ENCODE data around the gene LILRB5.
"Not testable (repeated sequence)": the region's sequence is repeated elsewhere in the genome, so short reads cannot be mapped to it uniquely, and the experiment has no call there.

Gene LILRB5

GRCh38 chr19:54277111-54277615 is 20.1 kb upstream of the LILRB5 start:
- not testable (repeated sequence) for DNase-seq (ENCODE audit: low spot score); FAIRE-seq

- no peak for FAIRE-seq
- no peak for DNase-seq (ENCODE audit: low spot score)
Observed at GRCh38 chr19:54275951-54276350, 18.9 kb upstream of the LILRB5 start.

- not testable (repeated sequence) for FAIRE-seq; DNase-seq (ENCODE audit: low spot score)
Observed at GRCh38 chr19:54274516-54274915, 17.4 kb upstream of the LILRB5 start.

GRCh38 chr19:54273821-54274220 is 16.7 kb upstream of the LILRB5 start:
- FAIRE-seq (no peak), DNase-seq (ENCODE audit: low spot score) (no peak)

- not testable (repeated sequence) for FAIRE-seq; DNase-seq (ENCODE audit: low spot score)
Observed at GRCh38 chr19:54272181-54272580, 15.1 kb upstream of the LILRB5 start.

- FAIRE-seq; DNase-seq (ENCODE audit: low spot score): not testable (repeated sequence)
Observed at GRCh38 chr19:54271587-54271986, 14.5 kb upstream of the LILRB5 start.

GRCh38 chr19:54271106-54271505 is 14.0 kb upstream of the LILRB5 start:
- FAIRE-seq: no peak

GRCh38 chr19:54268936-54269335 is 11.9 kb upstream of the LILRB5 start:
- FAIRE-seq: no peak
- DNase-seq (ENCODE audit: low spot score): no peak

More at GRCh38 chr19:54271106-54271505, 14.0 kb upstream of the LILRB5 start:
- DNase-seq (ENCODE audit: low spot score): no peak

- no peak for FAIRE-seq
- peak; percentile 22 for DNase-seq (ENCODE audit: low spot score)
Observed at GRCh38 chr19:54266133-54266532, 9.1 kb upstream of the LILRB5 start.

GRCh38 chr19:54262470-54262869 is 5.4 kb upstream of the LILRB5 start:
- FAIRE-seq (no peak), DNase-seq (ENCODE audit: low spot score) (no peak)

- no peak for FAIRE-seq
- DNase-seq (ENCODE audit: low spot score): no peak
Observed at GRCh38 chr19:54262066-54262465, 5.0 kb upstream of the LILRB5 start.

GRCh38 chr19:54256250-54257115 is 590 bp downstream of the LILRB5 start:
- no peak for DNase-seq (ENCODE audit: low spot score)
- FAIRE-seq: no peak

- DNase-seq (ENCODE audit: low spot score) (no peak), FAIRE-seq (no peak)
Observed at GRCh38 chr19:54255105-54255775, 1.8 kb downstream of the LILRB5 start.

- DNase-seq (ENCODE audit: low spot score) (no peak), FAIRE-seq (no peak)
Observed at GRCh38 chr19:54254195-54254906, 2.7 kb downstream of the LILRB5 start.

- FAIRE-seq (no peak), DNase-seq (ENCODE audit: low spot score) (no peak)
Observed at GRCh38 chr19:54253331-54254194, 3.5 kb downstream of the LILRB5 start.

- no peak for DNase-seq (ENCODE audit: low spot score)
- FAIRE-seq: no peak
Observed at GRCh38 chr19:54252845-54253244, 4.2 kb downstream of the LILRB5 start.

GRCh38 chr19:54252243-54252642 is 4.8 kb downstream of the LILRB5 start:
- no peak for DNase-seq (ENCODE audit: low spot score)
- no peak for FAIRE-seq

GRCh38 chr19:54248016-54248601 is 9.0 kb downstream of the LILRB5 start:
- no peak for DNase-seq (ENCODE audit: low spot score)

GRCh38 chr19:54247106-54247930 is 9.8 kb downstream of the LILRB5 start:
- FAIRE-seq (no peak), DNase-seq (ENCODE audit: low spot score) (no peak)

More at GRCh38 chr19:54248016-54248601, 9.0 kb downstream of the LILRB5 start:
- FAIRE-seq: no peak
